MM.1S (cell line): Measurements from ENCODE around the gene SGMS1.

Experiments
- DNase-seq: peaks from one replicate; pipeline ENCODE4 v3.0.0-alpha.2; 2015
- H2AFZ ChIP-seq: fragments of 300-600 bp; sonication (generic); 2 replicates; pipeline ENCODE4 v1.6.0; 2016; ENCODE audit warnings: antibody characterized with exemption, low read length
- H3F3A ChIP-seq: fragments of 300-600 bp; sonication (generic); 2 replicates; pipeline ENCODE4 v1.6.1; 2016; ENCODE audit warnings: mild to moderate bottlenecking, antibody characterized with exemption, low read length, moderate library complexity, mixed read lengths; ENCODE audit not compliant: insufficient read depth
- H3K27ac ChIP-seq: fragments of 300-600 bp; sonication (generic); 2 replicates; pipeline ENCODE4 v1.5.1; 2016; ENCODE audit warnings: mild to moderate bottlenecking, low read length
- H3K27me3 ChIP-seq: fragments of 300-600 bp; sonication (generic); replicated peaks from 2 replicates; pipeline ENCODE4 v1.6.0; 2016; ENCODE audit warnings: low read length; ENCODE audit not compliant: insufficient read depth
- H3K36me3 ChIP-seq: fragments of 300-600 bp; sonication (generic); replicated peaks from 2 replicates; pipeline ENCODE4 v1.6.1; 2016; ENCODE audit warnings: mild to moderate bottlenecking, low read length, mixed read lengths; ENCODE audit not compliant: insufficient read depth
- H3K4me1 ChIP-seq: fragments of 300-600 bp; sonication (generic); 2 replicates; pipeline ENCODE4 v1.6.1; 2016; ENCODE audit warnings: low read length, mixed read lengths
- H3K4me2 ChIP-seq: fragments of 300-600 bp; sonication (generic); 2 replicates; pipeline ENCODE4 v1.6.0; 2016; ENCODE audit warnings: low read depth, low read length
- H3K4me3 ChIP-seq: fragments of 300-600 bp; sonication (generic); 2 replicates; pipeline ENCODE4 v1.5.1; 2016; ENCODE audit warnings: low read length, mixed read lengths
- H3K79me2 ChIP-seq: fragments of 300-600 bp; sonication (generic); 2 replicates; pipeline ENCODE4 v1.6.1; 2016; ENCODE audit warnings: mixed run types, low read length, mixed read lengths
- H3K9ac ChIP-seq: fragments of 300-600 bp; sonication (generic); 2 replicates; pipeline ENCODE4 v1.6.1; 2016; ENCODE audit warnings: low read length, mixed read lengths
- H3K9me2 ChIP-seq: fragments of 300-600 bp; sonication (generic); replicated peaks from 2 replicates; pipeline ENCODE4 v1.6.1; 2016; ENCODE audit warnings: mild to moderate bottlenecking, low read length, mixed read lengths; ENCODE audit not compliant: insufficient read depth
- H3K9me3 ChIP-seq: fragments of 300-600 bp; sonication (generic); replicated peaks from 2 replicates; pipeline ENCODE4 v1.6.1; 2016; ENCODE audit warnings: mild to moderate bottlenecking, low read length, mixed read lengths; ENCODE audit not compliant: insufficient read depth
- H4K20me1 ChIP-seq: fragments of 300-600 bp; sonication (generic); 2 replicates; pipeline ENCODE4 v1.6.1; 2016; ENCODE audit warnings: mild to moderate bottlenecking, low read length, moderate library complexity, mixed read lengths; ENCODE audit not compliant: insufficient read depth
- CTCF ChIP-seq: fragments of 300-600 bp; sonication (generic); IDR thresholded peaks from 2 replicates; pipeline ENCODE4 v1.5.1; 2016; ENCODE audit warnings: antibody characterized with exemption, low read length, mixed read lengths
- EZH2 ChIP-seq: fragments of 300-600 bp; sonication (generic); optimal IDR thresholded peaks from 2 replicates; pipeline ENCODE3; 2017; ENCODE audit warnings: low read depth, mild to moderate bottlenecking, antibody characterized with exemption, low read length, mixed read lengths
- EZH2phosphoT487 ChIP-seq: fragments of 300-600 bp; sonication (generic); IDR thresholded peaks from 2 replicates; pipeline ENCODE4 v1.6.1; 2018; ENCODE audit warnings: antibody characterized with exemption, low read length

SGMS1 gene

GRCh38 chr10:50480054-50481007 lies 143.4 kb downstream of the SGMS1 start:
- Histone ChIP-seq H4K20me1 (no peaks in the 10 kb centered on the region), H3K9me3 (no peaks in the 10 kb centered on the region), H3K36me3 (no peaks in the 10 kb centered on the region), H3K9ac (no peak overlapping the region), H3K27ac (no peak overlapping the region), H3K4me3 (no peak overlapping the region), H2AFZ (no peak overlapping the region), H3K79me2 (peaks cover 3% of the 10 kb centered on the region), H3F3A (no peaks in the 10 kb centered on the region), H3K9me2 (0 out of 2 replicates have a peak, but pooled peaks cover 3% of the 10 kb centered on the region), H3K27me3 (no peaks in the 10 kb centered on the region), H3K4me2 (no peak overlapping the region), H3K4me1 (no peaks in the 10 kb centered on the region)
- DNase-seq, result no peak
- TF ChIP-seq CTCF, result no peak
- TF ChIP-seq EZH2phosphoT487, result no peak
- TF ChIP-seq EZH2, result no peak

- Histone ChIP-seq H3K4me2 (no peak overlapping the region), H3K36me3 (no peaks in the 10 kb centered on the region), H4K20me1 (no peaks in the 10 kb centered on the region), H3K9ac (no peak overlapping the region), H3K9me2 (0 out of 2 replicates have a peak, but pooled peaks cover 3% of the 10 kb centered on the region), H3F3A (no peaks in the 10 kb centered on the region), H3K27ac (no peak overlapping the region), H3K4me3 (no peak overlapping the region), H3K9me3 (no peaks in the 10 kb centered on the region), H2AFZ (no peak overlapping the region), H3K79me2 (no peaks in the 10 kb centered on the region; the same call in 1 of the 2 replicates), H3K4me1 (no peaks in the 10 kb centered on the region), H3K27me3 (no peaks in the 10 kb centered on the region)
- DNase-seq, result no peak
- TF ChIP-seq EZH2phosphoT487 (no peak), CTCF (no peak), EZH2 (no peak)
Measured at GRCh38 chr10:50477287-50478203, 146.2 kb downstream of the SGMS1 start.

GRCh38 chr10:50473756-50474155 lies 150.0 kb downstream of the SGMS1 start:
- Histone ChIP-seq H3F3A (no peaks in the 10 kb centered on the region), H3K79me2 (no peaks in the 10 kb centered on the region), H4K20me1 (no peaks in the 10 kb centered on the region), H3K36me3 (no peaks in the 10 kb centered on the region), H3K4me1 (no peaks in the 10 kb centered on the region), H3K4me2 (no peak overlapping the region), H3K9me3 (no peaks in the 10 kb centered on the region), H3K9ac (no peak overlapping the region), H3K27ac (no peak overlapping the region), H3K9me2 (no peaks in the 10 kb centered on the region), H2AFZ (no peak overlapping the region), H3K27me3 (no peaks in the 10 kb centered on the region), H3K4me3 (no peak overlapping the region)
- TF ChIP-seq CTCF (no peak), EZH2 (no peak), EZH2phosphoT487 (no peak)
- DNase-seq, result no peak
